Activated CD4-positive, alpha-beta T cell treated with anti-CD3 and anti-CD28 coated beads for 48 hours (primary cell): ENCODE measurements around the gene GLYAT.

Experiments used
- DNase-seq: peaks from one replicate; pipeline ENCODE4 v3.0.0-alpha.2; 2020

The GLYAT gene

GRCh38 chr11:58676563-58677135 is 55.1 kb downstream of the GLYAT start:
- DNase-seq = no peak

DNA sequence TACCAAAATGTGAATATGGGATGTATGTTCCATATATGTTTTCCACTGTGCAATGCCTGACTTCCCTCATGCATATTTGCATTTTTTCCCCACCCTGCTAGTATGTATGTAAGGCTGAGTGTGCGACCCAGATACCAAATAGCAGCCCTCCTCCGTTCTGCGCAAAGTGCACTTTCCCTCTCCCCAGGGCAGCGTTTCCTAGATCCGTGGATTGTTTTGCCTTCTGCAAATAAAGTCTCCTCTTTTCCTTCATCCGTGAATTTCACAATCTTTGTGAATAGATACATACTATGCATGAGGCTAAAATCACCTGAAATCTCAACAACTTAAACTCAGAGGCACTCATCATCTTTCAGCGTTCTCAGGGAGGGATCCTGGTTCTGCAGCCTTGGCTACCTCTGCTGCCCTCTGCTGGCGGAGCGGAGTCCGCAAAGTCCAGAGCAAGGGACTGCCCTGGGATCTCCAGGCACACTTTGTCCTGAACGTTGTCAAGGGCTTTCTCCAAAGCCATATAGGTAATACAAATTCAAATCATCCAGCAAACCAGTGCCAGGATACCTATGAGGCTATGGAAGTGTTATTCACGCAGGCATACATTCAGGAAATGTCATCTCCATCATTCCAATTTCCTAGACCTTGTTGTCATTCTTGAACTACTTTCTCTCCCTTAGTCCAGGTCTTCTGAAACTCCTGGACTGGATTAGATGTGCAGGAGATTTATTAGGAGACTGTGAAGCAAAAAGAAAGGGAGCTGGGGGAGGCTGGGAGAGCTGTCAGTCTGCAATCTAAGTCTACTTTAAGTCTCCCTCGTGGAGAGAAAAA is 56.2 kb downstream of the GLYAT start:
- DNase-seq = peak; percentile 85

- no peak for DNase-seq
Observed at GRCh38 chr11:58674609-58675008, 57.1 kb downstream of the GLYAT start.

DNA sequence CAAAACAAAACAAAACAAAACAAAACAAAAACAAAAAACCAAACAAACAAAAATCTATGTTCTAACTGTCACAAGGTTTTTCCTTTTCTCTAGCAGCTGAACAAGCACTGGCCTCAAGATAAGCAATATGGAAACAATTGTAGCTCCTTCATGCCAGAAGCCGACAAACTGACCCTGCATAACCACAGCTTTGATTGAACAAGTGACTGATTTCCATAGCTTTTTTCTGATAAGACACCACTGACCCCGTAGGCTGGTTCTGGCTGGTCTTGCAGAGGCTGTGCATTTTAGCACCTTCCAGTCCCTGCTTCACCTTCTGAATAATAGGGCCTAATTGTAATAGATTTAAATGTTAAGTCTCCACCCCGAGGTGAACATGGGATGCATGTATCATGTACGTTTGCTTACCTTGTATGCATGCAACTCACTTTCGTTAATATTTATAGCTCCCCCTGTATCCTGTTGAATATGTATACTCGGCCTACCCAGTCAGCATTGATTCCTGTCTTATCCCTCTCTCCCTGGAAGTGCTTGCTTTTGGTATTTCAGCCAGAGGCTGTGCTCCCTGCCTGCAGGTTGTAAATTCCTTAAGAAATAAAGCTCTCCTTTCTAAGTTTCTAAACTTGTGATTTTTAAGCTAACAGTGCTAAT is 59.6 kb downstream of the GLYAT start:
- DNase-seq = no peak

DNA sequence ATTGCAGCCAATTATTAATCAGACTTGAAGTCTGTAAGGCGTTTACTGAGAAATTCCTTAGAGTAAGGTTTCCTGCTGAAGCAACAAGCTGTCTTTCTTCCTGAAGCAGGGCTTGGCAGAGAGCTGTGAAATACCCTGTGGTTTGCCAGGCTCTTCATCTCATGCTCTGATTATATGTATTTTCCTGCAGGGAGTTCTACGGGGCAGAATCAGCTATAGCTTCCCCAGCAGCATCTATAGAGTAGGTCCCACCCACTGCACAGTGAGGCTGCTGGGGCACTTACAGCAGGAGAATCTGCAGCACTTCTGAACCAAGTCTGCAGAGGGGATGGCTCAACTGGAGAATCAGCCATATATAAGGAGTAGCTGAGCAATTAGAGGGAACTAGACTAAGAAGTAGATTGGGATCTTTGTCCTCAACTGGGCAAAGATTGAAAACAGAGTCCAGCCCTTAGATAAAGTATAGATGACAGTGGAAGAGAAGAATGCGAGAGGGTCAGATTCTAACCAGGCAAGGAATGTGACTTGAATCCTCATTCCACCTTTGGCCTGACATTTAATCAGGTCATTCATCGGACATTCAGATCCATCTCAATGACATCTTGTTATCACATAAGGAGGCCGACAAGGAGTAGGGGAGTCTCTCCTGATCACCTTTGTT is 71.7 kb downstream of the GLYAT start:
- DNase-seq = no peak

GRCh38 chr11:58659404-58659803 is 72.3 kb downstream of the GLYAT start:
- DNase-seq = no peak
